Measurements from ENCODE around the gene SRP14.

Gene SRP14

GRCh38 chr15:40008061-40008765, 30.8 kb downstream of the SRP14 start:
- WGBS (ENCODE audit: insufficient coverage): 39% methylated on average over 3 of the region's 3 CpGs
- peak in 2 of 3 donors; percentile 17 to 31 for DNase-seq
- H3K9me3 ChIP-seq (ENCODE audit: control extremely low read depth in 1 of 5, control insufficient read depth in 4 of 5, insufficient read depth in 2 of 5, low read depth in 1 of 5, low read length in 4 of 5): peaks cover 0 to 1% (median 0%) of the 10 kb centered on the region in 5 experiments
- H3K27me3 ChIP-seq (replicated peaks in 2 of 5; ENCODE audit: control insufficient read depth in 4 of 5, insufficient read depth in 5 of 5, low read length in 4 of 5): no peaks in the 10 kb centered on the region
- peaks cover 32 to 81% (median 54%) of the 10 kb centered on the region in 4 experiments for H3K36me3 ChIP-seq (ENCODE audit: control insufficient read depth in 4 of 4, insufficient read depth in 4 of 4, low read length in 3 of 4)
- ChIA-PET CTCF (interaction anchor here (0.9 to 2.2 kb wide), 6 partner anchors 9 to 20 kb away, joined by 3 to 7 read pairs (median 3); no protein-coding TSS in a partner anchor), POLR2A (interaction anchor here (0.6 kb wide), 1 partner anchor 820 kb away, joined by 4 read pairs; the partner anchor contains the start of gene PPP1R14D)
- H3K27ac ChIP-seq (ENCODE audit: insufficient read depth in 1 of 2, low read depth in 1 of 2, low read length in 2 of 2, poor library complexity in 1 of 2, severe bottlenecking in 2 of 2): peak overlapping the region in 1 of 2 experiments; percentile 9
- no peak overlapping the region for H3K4me3 ChIP-seq (ENCODE audit: control insufficient read depth in 1 of 7, extremely low read depth in 1 of 7, insufficient read depth in 4 of 7, low read depth in 2 of 7, low read length in 6 of 7)
- peaks cover 0 to 5% (median 0%) of the 10 kb centered on the region in 4 experiments for H3K4me1 ChIP-seq (ENCODE audit: control extremely low read depth in 1 of 4, control insufficient read depth in 4 of 4, insufficient read depth in 4 of 4, low read length in 3 of 4)

GRCh38 chr15:40006646-40007045, 32.3 kb downstream of the SRP14 start:
- DNase-seq: no peak
- no peak overlapping the region for H3K4me3 ChIP-seq (ENCODE audit: control insufficient read depth in 1 of 7, extremely low read depth in 1 of 7, insufficient read depth in 4 of 7, low read depth in 2 of 7, low read length in 6 of 7)
- ChIA-PET POLR2A (no interaction called here), CTCF (interaction anchor here (2.2 kb wide), 1 partner anchor 10 kb away, joined by 7 read pairs; no protein-coding TSS in a partner anchor)
- no peaks in the 10 kb centered on the region for H3K27me3 ChIP-seq (replicated peaks in 2 of 5; ENCODE audit: control insufficient read depth in 4 of 5, insufficient read depth in 5 of 5, low read length in 4 of 5)
- H3K27ac ChIP-seq (ENCODE audit: insufficient read depth in 1 of 2, low read depth in 1 of 2, low read length in 2 of 2, poor library complexity in 1 of 2, severe bottlenecking in 2 of 2): no peak overlapping the region
- H3K36me3 ChIP-seq (ENCODE audit: control insufficient read depth in 4 of 4, insufficient read depth in 4 of 4, low read length in 3 of 4): peaks cover 29 to 75% (median 55%) of the 10 kb centered on the region in 4 experiments
- no peaks in the 10 kb centered on the region for H3K9me3 ChIP-seq (ENCODE audit: control extremely low read depth in 1 of 5, control insufficient read depth in 4 of 5, insufficient read depth in 2 of 5, low read depth in 1 of 5, low read length in 4 of 5)
- H3K4me1 ChIP-seq (ENCODE audit: control extremely low read depth in 1 of 4, control insufficient read depth in 4 of 4, insufficient read depth in 4 of 4, low read length in 3 of 4): peaks cover 0 to 5% (median 0%) of the 10 kb centered on the region in 4 experiments
- no CpG with 5 or more reads among the region's 2 CpGs for WGBS (ENCODE audit: insufficient coverage)

GRCh38 chr15:40006003-40006402, 33.0 kb downstream of the SRP14 start:
- H3K4me1 ChIP-seq (ENCODE audit: control extremely low read depth in 1 of 4, control insufficient read depth in 4 of 4, insufficient read depth in 4 of 4, low read length in 3 of 4): peaks cover 0 to 5% (median 0%) of the 10 kb centered on the region in 4 experiments
- POLR2A ChIA-PET: interaction anchor here (0.7 kb wide), 1 partner anchor 227 kb away, joined by 3 read pairs; no protein-coding TSS in a partner anchor

GRCh38 chr15:40003116-40003916, 35.7 kb downstream of the SRP14 start:
- Histone ChIP-seq H3K27ac (ENCODE audit: insufficient read depth in 1 of 2, low read depth in 1 of 2, low read length in 2 of 2, poor library complexity in 1 of 2, severe bottlenecking in 2 of 2) (no peak overlapping the region), H3K27me3 (replicated peaks in 2 of 5; ENCODE audit: control insufficient read depth in 4 of 5, insufficient read depth in 5 of 5, low read length in 4 of 5) (no peaks in the 10 kb centered on the region), H3K9me3 (ENCODE audit: control extremely low read depth in 1 of 5, control insufficient read depth in 4 of 5, insufficient read depth in 2 of 5, low read depth in 1 of 5, low read length in 4 of 5) (no peaks in the 10 kb centered on the region), H3K36me3 (ENCODE audit: control insufficient read depth in 4 of 4, insufficient read depth in 4 of 4, low read length in 3 of 4) (peaks cover 27 to 65% (median 42%) of the 10 kb centered on the region in 4 experiments), H3K4me1 (ENCODE audit: control extremely low read depth in 1 of 4, control insufficient read depth in 4 of 4, insufficient read depth in 4 of 4, low read length in 3 of 4) (peaks cover 0 to 3% (median 0%) of the 10 kb centered on the region in 4 experiments), H3K4me3 (ENCODE audit: control insufficient read depth in 1 of 7, extremely low read depth in 1 of 7, insufficient read depth in 4 of 7, low read depth in 2 of 7, low read length in 6 of 7) (no peak overlapping the region)
- CTCF ChIA-PET: interaction anchor here (0.7 to 1.6 kb wide), 2 partner anchors 9 to 246 kb away, joined by 3 read pairs; no protein-coding TSS in a partner anchor
- no peak for DNase-seq
- 78% methylated on average over 5 of the region's 7 CpGs for WGBS (ENCODE audit: insufficient coverage)
- POLR2A ChIA-PET: no interaction called here

More at GRCh38 chr15:40006003-40006402, 33.0 kb downstream of the SRP14 start:
- no peak overlapping the region for H3K27ac ChIP-seq (ENCODE audit: insufficient read depth in 1 of 2, low read depth in 1 of 2, low read length in 2 of 2, poor library complexity in 1 of 2, severe bottlenecking in 2 of 2)
- H3K27me3 ChIP-seq (replicated peaks in 2 of 5; ENCODE audit: control insufficient read depth in 4 of 5, insufficient read depth in 5 of 5, low read length in 4 of 5): no peaks in the 10 kb centered on the region
- CTCF ChIA-PET: no interaction called here
- no peak overlapping the region for H3K4me3 ChIP-seq (ENCODE audit: control insufficient read depth in 1 of 7, extremely low read depth in 1 of 7, insufficient read depth in 4 of 7, low read depth in 2 of 7, low read length in 6 of 7)
- H3K36me3 ChIP-seq (ENCODE audit: control insufficient read depth in 4 of 4, insufficient read depth in 4 of 4, low read length in 3 of 4): peaks cover 26 to 75% (median 55%) of the 10 kb centered on the region in 4 experiments
- no peaks in the 10 kb centered on the region for H3K9me3 ChIP-seq (ENCODE audit: control extremely low read depth in 1 of 5, control insufficient read depth in 4 of 5, insufficient read depth in 2 of 5, low read depth in 1 of 5, low read length in 4 of 5)
- no CpG with 5 or more reads among the region's 3 CpGs for WGBS (ENCODE audit: insufficient coverage)
- DNase-seq: no peak

GRCh38 chr15:40002295-40002694, 36.7 kb downstream of the SRP14 start:
- Histone ChIP-seq H3K4me3 (ENCODE audit: control insufficient read depth in 1 of 7, extremely low read depth in 1 of 7, insufficient read depth in 4 of 7, low read depth in 2 of 7, low read length in 6 of 7) (no peak overlapping the region), H3K36me3 (ENCODE audit: control insufficient read depth in 4 of 4, insufficient read depth in 4 of 4, low read length in 3 of 4) (peaks cover 20 to 67% (median 42%) of the 10 kb centered on the region in 4 experiments), H3K27ac (ENCODE audit: insufficient read depth in 1 of 2, low read depth in 1 of 2, low read length in 2 of 2, poor library complexity in 1 of 2, severe bottlenecking in 2 of 2) (no peak overlapping the region), H3K9me3 (ENCODE audit: control extremely low read depth in 1 of 5, control insufficient read depth in 4 of 5, insufficient read depth in 2 of 5, low read depth in 1 of 5, low read length in 4 of 5) (no peaks in the 10 kb centered on the region), H3K4me1 (ENCODE audit: control extremely low read depth in 1 of 4, control insufficient read depth in 4 of 4, insufficient read depth in 4 of 4, low read length in 3 of 4) (no peaks in the 10 kb centered on the region), H3K27me3 (replicated peaks in 2 of 5; ENCODE audit: control insufficient read depth in 4 of 5, insufficient read depth in 5 of 5, low read length in 4 of 5) (no peaks in the 10 kb centered on the region)
- WGBS (ENCODE audit: insufficient coverage): 100% methylated on average over 2 of the region's 2 CpGs
- no peak for DNase-seq
- CTCF ChIA-PET: interaction anchor here (0.7 to 1.4 kb wide), 3 partner anchors 10 to 77 kb away, joined by 3 read pairs; no protein-coding TSS in a partner anchor
- POLR2A ChIA-PET: no interaction called here

- no peak overlapping the region for H3K4me3 ChIP-seq (ENCODE audit: control insufficient read depth in 1 of 7, extremely low read depth in 1 of 7, insufficient read depth in 4 of 7, low read depth in 2 of 7, low read length in 6 of 7)
- H3K27ac ChIP-seq (ENCODE audit: insufficient read depth in 1 of 2, low read depth in 1 of 2, low read length in 2 of 2, poor library complexity in 1 of 2, severe bottlenecking in 2 of 2): no peak overlapping the region
- ChIA-PET POLR2A (interaction anchor here (0.6 kb wide), 1 partner anchor 27 kb away, joined by 3 read pairs; no protein-coding TSS in a partner anchor), CTCF (no interaction called here)
- H3K9me3 ChIP-seq (ENCODE audit: control extremely low read depth in 1 of 5, control insufficient read depth in 4 of 5, insufficient read depth in 2 of 5, low read depth in 1 of 5, low read length in 4 of 5): no peaks in the 10 kb centered on the region
- peaks cover 30 to 59% (median 41%) of the 10 kb centered on the region in 4 experiments for H3K36me3 ChIP-seq (ENCODE audit: control insufficient read depth in 4 of 4, insufficient read depth in 4 of 4, low read length in 3 of 4)
- H3K27me3 ChIP-seq (replicated peaks in 2 of 5; ENCODE audit: control insufficient read depth in 4 of 5, insufficient read depth in 5 of 5, low read length in 4 of 5): no peaks in the 10 kb centered on the region
- no peak for DNase-seq
- no peaks in the 10 kb centered on the region for H3K4me1 ChIP-seq (ENCODE audit: control extremely low read depth in 1 of 4, control insufficient read depth in 4 of 4, insufficient read depth in 4 of 4, low read length in 3 of 4)
Measured at GRCh38 chr15:39999538-40000200, 39.3 kb downstream of the SRP14 start.
